Mononuclear cell (primary cell): Measurements from ENCODE around the gene VAV2. TPM values are rescaled to one million over a fixed set of nuclear protein-coding genes. Genes with fewer than 3 reads are reported as not detected.

ENCODE experiments used
- H3K27me3 ChIP-seq: 2 replicates; pipeline ENCODE4 v1.6.0; 2011; ENCODE audit warnings: low read length, control low read depth; ENCODE audit not compliant: insufficient read depth
- H3K4me1 ChIP-seq: 2 replicates; pipeline ENCODE4 v1.5.1; 2011; ENCODE audit warnings: mild to moderate bottlenecking, low read length, control low read depth; ENCODE audit not compliant: insufficient read depth
- H3K4me3 ChIP-seq: 2 replicates; pipeline ENCODE4 v1.5.1; 2011; ENCODE audit warnings: mild to moderate bottlenecking, low read length, moderate library complexity
- H3K9me3 ChIP-seq: 2 replicates; pipeline ENCODE4 v1.5.1; 2011; ENCODE audit warnings: low read depth, mild to moderate bottlenecking, control low read depth, low read length
- total RNA-seq: library from RNA; depleted of rRNA; stranded (reverse); fragments of >200 nt; gene quantifications from one replicate; pipeline ENCODE4 v1.2.3, GENCODE V29; 2012

The VAV2 gene
- total RNA-seq, 1 donor = 4.5 TPM

GRCh38 chr9:134010310-134011173 is 18.4 kb upstream of the VAV2 start:
- Histone ChIP-seq H3K4me1 (no peaks in the 10 kb centered on the region), H3K27me3 (no peaks in the 10 kb centered on the region), H3K9me3 (no peaks in the 10 kb centered on the region), H3K4me3 (no peak overlapping the region)

- no peaks in the 10 kb centered on the region for H3K27me3 ChIP-seq
- no peaks in the 10 kb centered on the region for H3K4me1 ChIP-seq
- H3K9me3 ChIP-seq = no peaks in the 10 kb centered on the region
- H3K4me3 ChIP-seq = no peak overlapping the region
These were observed 15.4 kb upstream of the VAV2 start for GRCh38 chr9:134007571-134007970.

GRCh38 chr9:134007150-134007549 is 15.0 kb upstream of the VAV2 start:
- Histone ChIP-seq H3K4me3 (no peak overlapping the region), H3K27me3 (no peaks in the 10 kb centered on the region), H3K9me3 (no peaks in the 10 kb centered on the region), H3K4me1 (no peaks in the 10 kb centered on the region)

- H3K9me3 ChIP-seq = no peaks in the 10 kb centered on the region
- H3K4me1 ChIP-seq = no peaks in the 10 kb centered on the region
- H3K27me3 ChIP-seq = no peaks in the 10 kb centered on the region
- H3K4me3 ChIP-seq = no peak overlapping the region
These were observed 13.3 kb upstream of the VAV2 start for GRCh38 chr9:134005381-134005780.

GRCh38 chr9:134004881-134005280 is 12.8 kb upstream of the VAV2 start:
- no peaks in the 10 kb centered on the region for H3K9me3 ChIP-seq
- H3K27me3 ChIP-seq = no peaks in the 10 kb centered on the region
- no peak overlapping the region for H3K4me3 ChIP-seq
- H3K4me1 ChIP-seq = no peaks in the 10 kb centered on the region

- Histone ChIP-seq H3K27me3 (no peaks in the 10 kb centered on the region), H3K4me3 (no peak overlapping the region), H3K4me1 (no peaks in the 10 kb centered on the region), H3K9me3 (no peaks in the 10 kb centered on the region)
These were observed 12.2 kb upstream of the VAV2 start for GRCh38 chr9:134004131-134004873.

GRCh38 chr9:134003237-134003636 is 11.1 kb upstream of the VAV2 start:
- Histone ChIP-seq H3K4me3 (no peak overlapping the region), H3K4me1 (no peaks in the 10 kb centered on the region), H3K27me3 (no peaks in the 10 kb centered on the region), H3K9me3 (no peaks in the 10 kb centered on the region)

- Histone ChIP-seq H3K27me3 (no peaks in the 10 kb centered on the region), H3K4me1 (no peaks in the 10 kb centered on the region), H3K4me3 (no peak overlapping the region), H3K9me3 (no peaks in the 10 kb centered on the region)
These were observed 10.7 kb upstream of the VAV2 start for GRCh38 chr9:134002796-134003195.

- no peaks in the 10 kb centered on the region for H3K9me3 ChIP-seq
- H3K27me3 ChIP-seq = no peaks in the 10 kb centered on the region
- no peak overlapping the region for H3K4me3 ChIP-seq
- H3K4me1 ChIP-seq = no peaks in the 10 kb centered on the region
These were observed 7.7 kb upstream of the VAV2 start for GRCh38 chr9:133999851-134000265.

- Histone ChIP-seq H3K9me3 (no peaks in the 10 kb centered on the region), H3K4me1 (peaks cover 4% of the 10 kb centered on the region), H3K27me3 (no peaks in the 10 kb centered on the region), H3K4me3 (no peak overlapping the region)
These were observed 6.9 kb upstream of the VAV2 start for GRCh38 chr9:133998915-133999595.

- Histone ChIP-seq H3K4me3 (no peak overlapping the region), H3K4me1 (peaks cover 16% of the 10 kb centered on the region), H3K27me3 (no peaks in the 10 kb centered on the region), H3K9me3 (no peaks in the 10 kb centered on the region)
These were observed 5.5 kb upstream of the VAV2 start for GRCh38 chr9:133997584-133997983.

- Histone ChIP-seq H3K4me1 (peaks cover 16% of the 10 kb centered on the region), H3K9me3 (no peaks in the 10 kb centered on the region), H3K4me3 (no peak overlapping the region), H3K27me3 (no peaks in the 10 kb centered on the region)
These were observed 4.7 kb upstream of the VAV2 start for GRCh38 chr9:133996531-133997520.

- no peak overlapping the region for H3K4me3 ChIP-seq
- no peaks in the 10 kb centered on the region for H3K9me3 ChIP-seq
- H3K27me3 ChIP-seq = no peaks in the 10 kb centered on the region
- H3K4me1 ChIP-seq = peaks cover 27% of the 10 kb centered on the region
These were observed 3.1 kb upstream of the VAV2 start for GRCh38 chr9:133995012-133995896.
